ENCODE data around the gene PLA2G2C. TPM values are rescaled to one million over a fixed set of nuclear protein-coding genes. Genes with fewer than 3 reads are reported as not detected.

The PLA2G2C gene
- total RNA-seq, 2 experiments from 2014 or later, result 0.44 to 0.57 TPM

DNA sequence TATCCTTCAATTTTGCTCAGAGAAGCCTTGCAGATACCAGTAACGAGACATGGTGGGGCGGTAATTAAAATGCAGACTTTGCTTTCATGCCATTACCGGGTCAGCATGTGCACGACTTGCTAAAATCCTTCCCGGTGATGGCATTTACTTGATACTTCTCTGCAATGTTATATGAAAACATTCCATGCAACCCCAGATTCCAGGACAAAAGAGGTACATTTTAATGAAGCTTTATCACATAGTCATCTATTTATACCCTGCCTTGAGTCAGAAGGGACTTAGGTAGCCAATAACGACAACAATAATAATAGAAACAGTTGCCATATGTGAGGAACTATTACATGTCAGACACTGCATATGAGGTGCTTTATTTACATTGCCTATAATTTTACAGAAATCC is 29.4 kb upstream of the PLA2G2C start:
- CTCF ChIA-PET (ENCODE audit: unreplicated experiment), result interaction anchor here (0.6 kb wide), 1 partner anchor 146 kb away, joined by 3 read pairs; no protein-coding TSS in a partner anchor
- POLR2A ChIA-PET, result no interaction called here
- intact Hi-C loops (cut with micrococcal nuclease; ENCODE audit: unreplicated experiment), result loop anchor here (10.0 kb wide), 1 partner anchor 419 kb away; the partner anchor contains the start of gene PINK1
- H3K4me3 ChIP-seq (ENCODE audit: low read depth, low read length, poor library complexity, severe bottlenecking), result no peak overlapping the region
- peaks cover 24% of the 10 kb centered on the region for H3K4me1 ChIP-seq (ENCODE audit: insufficient read depth, low read length, poor library complexity, severe bottlenecking)
- H3K9me2 ChIP-seq (ENCODE audit: insufficient read depth, low read length), result no peaks in the 10 kb centered on the region
- H2AFZ ChIP-seq (ENCODE audit: low read length), result no peak overlapping the region
- H3K79me2 ChIP-seq (ENCODE audit: insufficient read depth, low read depth, low read length), result no peaks in the 10 kb centered on the region
- H3K36me3 ChIP-seq (ENCODE audit: insufficient read depth, low read length), result no peaks in the 10 kb centered on the region
- peaks cover 5% of the 10 kb centered on the region; the same call in 1 of the 2 replicates for H3K9me3 ChIP-seq (ENCODE audit: low read length)
- no peaks in the 10 kb centered on the region for H4K20me1 ChIP-seq (ENCODE audit: insufficient read depth, low read length)
- no peak for TF ChIP-seq EZH2phosphoT487 (IDR thresholded peaks at IDR 0.05; ENCODE audit: borderline replicate concordance, low read depth, low read length)
- no peak for TF ChIP-seq CTCF (conservative IDR thresholded peaks at IDR 0.05; ENCODE audit: low read length)
- BruUV-seq (replicated peaks), result no TSS peak
- H3K4me2 ChIP-seq (ENCODE audit: low read length), result no peak overlapping the region
- no peak overlapping the region for H3K27ac ChIP-seq (ENCODE audit: low read depth, low read length, poor library complexity, severe bottlenecking)
- DNase-seq (ENCODE audit: low spot score), result no peak

DNA sequence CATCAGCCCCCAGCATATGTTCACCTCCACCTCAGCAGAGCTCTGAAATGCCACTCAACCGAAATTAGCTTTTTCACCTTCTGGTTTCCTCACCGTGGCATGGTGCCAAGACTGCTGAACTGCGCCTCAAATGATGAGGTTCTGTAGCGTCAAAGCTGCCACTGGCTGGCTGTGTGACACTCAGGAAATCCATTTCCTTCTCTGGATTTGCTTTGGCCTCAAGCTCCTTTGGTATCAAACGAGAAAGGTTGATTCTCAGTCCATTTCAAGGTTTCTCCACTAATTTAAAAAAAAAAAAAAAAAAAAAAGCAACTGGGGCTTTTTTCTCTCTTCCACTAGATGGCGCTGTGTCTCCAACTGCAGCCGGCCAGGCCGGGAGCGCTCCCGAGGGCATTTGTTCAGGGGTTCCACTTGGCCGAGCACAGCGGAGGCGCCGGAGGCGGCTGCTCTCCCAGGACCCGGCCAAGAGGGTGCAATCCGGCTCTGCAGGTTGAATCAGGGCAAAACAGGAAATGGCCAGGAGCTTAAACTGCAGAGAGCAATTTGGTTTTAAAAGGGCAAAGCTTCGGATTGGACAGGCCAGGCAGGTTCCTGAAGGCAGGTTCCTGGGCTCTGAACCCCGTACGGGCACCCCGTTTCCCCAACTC is 26.5 kb upstream of the PLA2G2C start:
- Histone ChIP-seq H4K20me1 (ENCODE audit: insufficient read depth, low read length) (no peaks in the 10 kb centered on the region), H3K79me2 (ENCODE audit: insufficient read depth, low read depth, low read length) (no peaks in the 10 kb centered on the region), H3K36me3 (ENCODE audit: insufficient read depth, low read length) (no peaks in the 10 kb centered on the region), H3K4me2 (ENCODE audit: low read length) (peak overlapping the region; percentile 78), H3K9me2 (ENCODE audit: insufficient read depth, low read length) (no peaks in the 10 kb centered on the region), H3K27ac (ENCODE audit: low read depth, low read length, poor library complexity, severe bottlenecking) (peak overlapping the region; percentile 69), H3K4me3 (ENCODE audit: low read depth, low read length, poor library complexity, severe bottlenecking) (peak overlapping the region; percentile 45), H2AFZ (ENCODE audit: low read length) (peak overlapping the region; percentile 99), H3K9me3 (ENCODE audit: low read length) (peaks cover 5% of the 10 kb centered on the region; the same call in 1 of the 2 replicates), H3K4me1 (ENCODE audit: insufficient read depth, low read length, poor library complexity, severe bottlenecking) (peaks cover 39% of the 10 kb centered on the region)
- peak; percentile 97 for TF ChIP-seq CTCF (conservative IDR thresholded peaks at IDR 0.05; ENCODE audit: low read length)
- no peak for TF ChIP-seq EZH2phosphoT487 (IDR thresholded peaks at IDR 0.05; ENCODE audit: borderline replicate concordance, low read depth, low read length)
- intact Hi-C loops (cut with micrococcal nuclease; ENCODE audit: unreplicated experiment), result loop anchor here (1.0 to 10.0 kb wide), 4 partner anchors 147 to 422 kb away; partner anchors contain the start of gene PINK1
- peak; percentile 94 for DNase-seq (ENCODE audit: low spot score)
- ChIA-PET POLR2A (interaction anchor here (0.6 to 1.7 kb wide), 12 partner anchors 9 to 295 kb away, joined by 3 to 8 read pairs (median 3); partner anchors contain the start of gene MUL1), CTCF (ENCODE audit: unreplicated experiment) (interaction anchor here (0.5 to 1.6 kb wide), 5 partner anchors 17 to 614 kb away, joined by 3 to 5 read pairs (median 3); no protein-coding TSS in a partner anchor)
- no TSS peak for BruUV-seq (replicated peaks)

Data from OCI-LY7 (cell line).